GM12872 (cell line): ENCODE measurements around the gene BBOX1.

Source experiments
- TF ChIP-seq, protein P1 (sequence below): IDR thresholded peaks from 3 replicates; pipeline ENCODE4 v1.5.1; 2011; ENCODE audit warnings: low read depth, mild to moderate bottlenecking, low read length, moderate library complexity; ENCODE audit not compliant: insufficient read depth

Gene BBOX1

DNA sequence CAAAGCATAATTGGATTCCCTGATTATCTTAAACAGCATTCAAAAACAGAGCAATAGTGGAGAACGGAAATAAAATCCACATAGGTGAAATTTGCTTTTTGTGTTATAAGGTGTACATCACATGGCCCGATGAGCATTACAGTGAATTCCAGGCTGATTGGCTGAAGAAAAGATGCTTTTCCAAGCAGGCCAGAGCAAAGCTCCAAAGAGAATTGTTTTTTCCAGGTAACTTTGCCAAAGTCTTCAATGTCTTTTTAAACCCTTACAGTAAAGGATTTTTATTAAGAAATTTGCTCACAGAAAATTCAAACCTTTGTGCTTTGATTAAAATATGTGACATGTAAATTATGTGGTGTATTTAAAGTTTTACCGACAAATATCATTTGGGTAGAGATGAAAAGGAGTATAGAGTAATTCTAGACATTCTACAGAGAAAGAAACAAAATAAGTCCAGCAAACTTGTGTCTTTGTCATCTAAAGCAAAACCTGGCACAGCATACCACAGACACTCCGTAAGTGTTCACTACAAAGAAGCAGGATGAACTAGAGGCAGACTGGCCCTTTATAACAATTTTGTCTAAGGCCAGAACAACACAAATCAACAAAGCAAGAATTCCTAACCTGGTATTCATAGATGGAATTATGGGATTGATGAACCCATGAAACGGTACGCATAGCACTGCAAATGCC is 16.6 kb downstream of the BBOX1 start:
- TF ChIP-seq, protein P1, sequence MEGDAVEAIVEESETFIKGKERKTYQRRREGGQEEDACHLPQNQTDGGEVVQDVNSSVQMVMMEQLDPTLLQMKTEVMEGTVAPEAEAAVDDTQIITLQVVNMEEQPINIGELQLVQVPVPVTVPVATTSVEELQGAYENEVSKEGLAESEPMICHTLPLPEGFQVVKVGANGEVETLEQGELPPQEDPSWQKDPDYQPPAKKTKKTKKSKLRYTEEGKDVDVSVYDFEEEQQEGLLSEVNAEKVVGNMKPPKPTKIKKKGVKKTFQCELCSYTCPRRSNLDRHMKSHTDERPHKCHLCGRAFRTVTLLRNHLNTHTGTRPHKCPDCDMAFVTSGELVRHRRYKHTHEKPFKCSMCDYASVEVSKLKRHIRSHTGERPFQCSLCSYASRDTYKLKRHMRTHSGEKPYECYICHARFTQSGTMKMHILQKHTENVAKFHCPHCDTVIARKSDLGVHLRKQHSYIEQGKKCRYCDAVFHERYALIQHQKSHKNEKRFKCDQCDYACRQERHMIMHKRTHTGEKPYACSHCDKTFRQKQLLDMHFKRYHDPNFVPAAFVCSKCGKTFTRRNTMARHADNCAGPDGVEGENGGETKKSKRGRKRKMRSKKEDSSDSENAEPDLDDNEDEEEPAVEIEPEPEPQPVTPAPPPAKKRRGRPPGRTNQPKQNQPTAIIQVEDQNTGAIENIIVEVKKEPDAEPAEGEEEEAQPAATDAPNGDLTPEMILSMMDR = no peak

DNA sequence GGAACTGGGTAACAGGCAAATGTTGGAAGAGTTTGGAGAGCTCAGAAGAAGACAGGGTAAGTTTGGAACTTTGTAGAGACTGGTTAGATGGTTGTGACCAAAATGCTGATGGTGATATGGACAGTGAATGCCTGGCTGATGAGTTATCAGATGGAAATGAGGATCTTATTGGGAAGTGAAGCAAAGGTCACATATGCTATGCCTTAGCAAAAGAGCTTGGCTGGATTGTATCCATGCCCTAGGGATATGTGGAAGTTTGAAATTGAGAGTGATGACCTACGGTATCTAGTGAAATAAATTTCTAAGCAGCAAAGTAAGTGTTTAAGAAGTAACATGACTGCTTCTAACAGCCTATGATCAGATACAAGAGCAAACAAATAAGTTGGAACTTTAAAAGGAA is 17.8 kb downstream of the BBOX1 start:
- TF ChIP-seq, protein P1 = no peak

DNA sequence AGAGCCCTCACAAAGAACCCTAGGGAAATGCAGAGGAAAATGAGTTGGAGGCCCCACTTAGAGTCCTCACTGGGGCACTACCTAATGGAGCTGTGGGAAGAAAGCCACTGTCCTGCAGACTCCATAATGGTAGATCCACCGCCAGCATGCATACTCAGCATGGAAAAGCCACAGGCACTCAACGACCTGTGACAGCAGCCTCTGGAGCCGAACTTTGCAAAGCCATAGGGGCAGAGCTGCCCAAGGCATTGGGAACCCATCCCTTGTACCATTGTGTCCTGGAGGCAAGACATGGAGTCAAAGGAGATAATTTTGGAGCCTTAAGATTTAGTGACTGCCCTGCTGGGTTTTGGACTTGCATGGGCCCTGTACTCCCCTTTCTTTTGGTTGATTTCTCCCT is 18.8 kb downstream of the BBOX1 start:
- TF ChIP-seq, protein P1 = no peak

DNA sequence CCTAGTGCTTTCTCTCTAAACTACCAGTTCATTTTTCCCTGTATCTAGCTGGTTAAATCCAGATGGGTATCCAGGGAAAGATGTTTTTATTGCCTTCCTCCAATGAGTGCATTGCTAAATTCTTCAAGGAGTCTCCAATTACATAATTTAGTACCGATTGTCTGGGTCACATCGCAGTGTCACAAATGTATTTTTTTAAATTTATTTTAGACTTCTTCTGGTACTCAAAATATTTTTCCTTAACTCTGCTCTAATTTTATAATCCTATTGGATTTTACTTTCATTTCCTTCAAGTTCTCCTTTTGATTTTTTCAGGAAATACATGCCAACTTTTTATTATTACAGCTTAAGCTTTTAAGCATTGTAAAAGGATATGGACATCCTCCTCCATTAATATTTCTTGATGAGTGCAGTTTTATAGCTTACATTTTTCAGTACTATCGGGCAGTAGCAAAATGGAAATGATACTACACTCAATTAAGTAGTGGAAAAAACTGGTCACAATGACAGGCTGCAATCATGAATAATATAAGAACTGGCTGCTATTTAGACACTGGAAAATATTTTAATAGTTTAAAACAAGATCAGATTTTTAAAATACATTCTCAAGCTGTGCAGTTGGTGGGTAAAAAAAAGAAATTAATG is 20.3 kb downstream of the BBOX1 start:
- TF ChIP-seq, protein P1 = no peak

DNA sequence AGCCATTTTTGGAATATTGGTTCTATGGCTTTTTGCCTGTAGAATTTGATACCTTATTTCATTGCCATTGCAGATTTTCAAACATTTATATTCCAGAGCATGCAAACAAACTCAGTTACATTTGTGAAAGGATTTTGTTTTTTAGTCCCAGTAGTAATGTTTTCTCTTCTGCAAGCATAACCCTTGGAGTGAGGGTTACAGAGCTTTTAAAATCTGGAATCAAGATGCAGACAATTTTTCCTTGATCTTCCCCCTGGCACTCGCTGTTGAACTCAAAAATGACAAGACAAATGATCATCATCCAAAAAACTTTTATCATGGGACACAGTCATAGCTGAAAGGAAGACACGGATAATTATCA is 20.8 kb downstream of the BBOX1 start:
- TF ChIP-seq, protein P1 = no peak

DNA sequence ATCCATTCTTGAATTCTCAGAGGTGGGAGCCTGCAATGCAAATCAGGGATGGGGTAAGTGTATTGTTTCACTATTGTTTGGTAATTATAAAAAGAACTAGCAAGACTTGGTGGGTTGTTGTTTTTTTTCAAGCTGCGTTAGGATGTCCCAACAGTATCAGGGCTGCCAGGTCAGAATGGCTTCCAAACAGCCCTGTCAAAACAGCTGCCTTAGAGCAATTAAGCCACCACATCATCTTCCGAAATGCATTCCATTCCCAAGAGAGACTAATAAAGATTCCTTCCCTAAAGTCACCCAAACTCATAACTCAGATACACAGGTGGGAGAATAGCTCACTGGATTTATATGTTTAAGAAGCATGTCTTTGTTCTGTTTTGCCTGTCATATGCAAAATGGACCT is 23.5 kb downstream of the BBOX1 start:
- TF ChIP-seq, protein P1 = no peak

DNA sequence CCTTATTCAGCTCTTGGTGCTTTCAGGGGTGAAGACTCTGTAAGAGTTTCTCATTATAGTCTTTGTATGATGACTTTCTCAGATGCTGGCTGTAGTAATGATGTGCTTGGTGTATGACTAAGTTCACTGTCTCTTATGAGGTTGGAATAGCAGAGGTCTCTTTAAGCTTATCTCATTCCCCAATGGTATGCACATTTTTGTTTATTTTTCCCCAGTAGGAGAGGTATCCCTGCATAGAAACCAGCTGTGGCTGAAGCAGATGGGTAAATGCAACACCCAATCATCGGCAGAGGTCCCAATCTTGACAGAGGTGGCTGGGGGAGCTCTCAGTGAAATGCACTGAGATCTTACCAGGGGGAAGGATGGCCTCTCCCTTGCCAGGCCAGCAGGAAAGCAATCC is 34.6 kb downstream of the BBOX1 start:
- TF ChIP-seq, protein P1 = no peak

DNA sequence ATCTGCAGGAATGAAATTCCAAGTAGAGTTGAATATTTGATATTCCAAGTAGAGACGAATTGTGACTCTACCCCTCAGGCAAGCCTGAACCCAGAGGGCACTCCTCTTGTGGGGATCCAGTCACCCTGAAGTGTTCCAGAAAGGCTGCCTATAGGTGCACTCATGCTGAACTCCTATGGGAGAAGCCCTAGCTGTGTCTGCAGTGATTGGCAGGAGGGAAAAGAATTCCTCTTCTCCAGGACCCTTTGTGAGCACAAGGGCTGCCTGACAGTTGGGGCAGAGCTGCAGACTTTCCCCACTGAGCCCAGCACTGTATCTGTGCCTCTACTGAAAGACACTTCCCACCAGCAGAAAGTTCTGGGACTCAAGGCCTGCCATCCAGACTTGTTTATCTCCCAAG is 35.0 kb downstream of the BBOX1 start:
- TF ChIP-seq, protein P1 = no peak
